OCI-LY7 (cell line): Measurements from ENCODE around the gene MAPRE3.

ENCODE experiments used
- CTCF ChIP-seq: fragments of 200-600 bp; sonication (generic); conservative IDR thresholded peaks from 2 replicates; pipeline ENCODE4 v1.5.1; 2014; ENCODE audit warnings: mild to moderate bottlenecking, antibody characterized with exemption, low read length, moderate library complexity, mixed read lengths
- EZH2phosphoT487 ChIP-seq: fragments of 200-600 bp; sonication (generic); IDR thresholded peaks from 2 replicates; pipeline ENCODE4 v1.6.1; 2018; ENCODE audit warnings: low read depth, borderline replicate concordance, mild to moderate bottlenecking, mixed run types, antibody characterized with exemption, low read length, moderate library complexity, mixed read lengths

DNA sequence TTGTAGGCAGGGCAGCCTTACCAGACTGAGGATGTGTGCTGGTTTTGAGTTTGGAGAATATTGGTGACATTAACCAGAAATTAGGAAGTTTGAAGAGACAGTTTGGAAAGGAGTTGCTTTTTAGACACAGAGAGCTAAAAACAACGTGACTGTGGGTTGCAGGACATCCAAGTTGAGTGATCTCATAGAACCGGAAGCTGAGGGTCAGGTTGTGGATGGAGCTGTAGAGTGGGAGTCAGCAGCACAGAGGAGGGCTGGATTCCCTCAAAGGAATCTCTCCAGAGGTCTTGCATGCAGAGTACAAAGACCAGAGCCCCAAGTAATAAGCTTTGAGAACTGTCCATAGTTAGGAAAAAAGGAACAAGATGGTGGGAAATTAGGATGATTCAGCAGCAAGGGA, 9.3 kb downstream of the MAPRE3 start:
- TF ChIP-seq CTCF (no peak), EZH2phosphoT487 (no peak)
